ENCODE results near the gene CAMKK2. TPM values are rescaled to one million over a fixed set of nuclear protein-coding genes. Genes with fewer than 3 reads are reported as not detected.

Gene CAMKK2
- total RNA-seq, 4 donors from 2014 or later, result 25.1 to 43.7 (median 30.9) TPM

GRCh38 chr12:121245951-121246350 lies 50.6 kb downstream of the CAMKK2 start:
- no peak for TF ChIP-seq CTCF (IDR thresholded peaks at IDR 0.05; ENCODE audit: low read depth)

- TF ChIP-seq CTCF (IDR thresholded peaks at IDR 0.05; ENCODE audit: low read depth), result no peak
Observed at GRCh38 chr12:121245031-121245430, 51.5 kb downstream of the CAMKK2 start.

GRCh38 chr12:121241156-121241970 lies 55.1 kb downstream of the CAMKK2 start:
- no peak for TF ChIP-seq CTCF (IDR thresholded peaks at IDR 0.05; ENCODE audit: low read depth)

GRCh38 chr12:121240484-121241101 lies 55.9 kb downstream of the CAMKK2 start:
- no peak for TF ChIP-seq CTCF (IDR thresholded peaks at IDR 0.05; ENCODE audit: low read depth)

- no peak for TF ChIP-seq CTCF (IDR thresholded peaks at IDR 0.05; ENCODE audit: low read depth)
Observed at GRCh38 chr12:121240062-121240420, 56.5 kb downstream of the CAMKK2 start.

- TF ChIP-seq CTCF (IDR thresholded peaks at IDR 0.05; ENCODE audit: low read depth), result no peak
Observed at GRCh38 chr12:121239351-121240061, 57.0 kb downstream of the CAMKK2 start.

Measured in subcutaneous adipose tissue (tissue), 4 donors.